HepG2 (cell line): ENCODE results near the gene CFAP210. TPM values are rescaled to one million over a fixed set of nuclear protein-coding genes. Genes with fewer than 3 reads are reported as not detected.

Experiments
- ARID5B ChIP-seq: IDR thresholded peaks from 2 replicates; pipeline ENCODE4 v1.4.0; 2020; ENCODE audit warnings: mild to moderate bottlenecking, missing genetic modification reagents
- DZIP1 ChIP-seq: sonication (generic); formaldehyde crosslinking; IDR thresholded peaks from 2 replicates; pipeline ENCODE4 v1.5.0; 2020; ENCODE audit warnings: mild to moderate bottlenecking, missing genetic modification reagents
- FOXK2 ChIP-seq: fragments of 450-650 bp; IDR thresholded peaks from 2 replicates; pipeline ENCODE4 v1.6.1; 2016
- GPN1 ChIP-seq: sonication (generic); formaldehyde crosslinking; IDR thresholded peaks from 2 replicates; pipeline ENCODE4 v1.5.1; 2020; ENCODE audit warnings: missing genetic modification reagents, borderline replicate concordance
- HBP1 ChIP-seq: IDR thresholded peaks from 2 replicates; pipeline ENCODE4 v1.6.1; 2016; ENCODE audit warnings: low read depth, control low read depth
- HDAC6 ChIP-seq: fragments of 200-600 bp; sonication (generic); IDR thresholded peaks from 2 replicates; pipeline ENCODE4 v1.7.0; 2017; ENCODE audit warnings: mild to moderate bottlenecking, antibody characterized with exemption, low read length, low read depth
- NR2F1 ChIP-seq, 2 experiments: fragments of 450-650 bp in 1 of 2; formaldehyde crosslinking in 1 of 2; IDR thresholded peaks; 2 replicates each; pipeline versions ENCODE4 v1.5.0 to v1.6.1; 2016 to 2020; ENCODE audit warnings: mild to moderate bottlenecking in 1 of 2, missing compliant biosample characterization in 1 of 2, missing genetic modification reagents in 1 of 2, moderate library complexity in 1 of 2
- PHF21A ChIP-seq: sonication (generic); formaldehyde crosslinking; IDR thresholded peaks from 2 replicates; pipeline ENCODE4 v1.5.0; 2020; ENCODE audit warnings: mild to moderate bottlenecking, missing genetic modification reagents
- TFDP2 ChIP-seq: sonication (generic); formaldehyde crosslinking; IDR thresholded peaks from 2 replicates; pipeline ENCODE4 v1.4.0; 2020; ENCODE audit warnings: missing genetic modification reagents
- ZBTB2 ChIP-seq: sonication (generic); formaldehyde crosslinking; IDR thresholded peaks from 2 replicates; pipeline ENCODE4 v1.8.0; 2022; ENCODE audit warnings: low read depth, missing genetic modification reagents
- ZBTB7B ChIP-seq: sonication (generic); formaldehyde crosslinking; IDR thresholded peaks from 2 replicates; pipeline ENCODE4 v1.4.0; 2020; ENCODE audit warnings: missing genetic modification reagents
- ZFP90 ChIP-seq: sonication (generic); formaldehyde crosslinking; IDR thresholded peaks from 2 replicates; pipeline ENCODE4 v1.8.0; 2022; ENCODE audit warnings: missing genetic modification reagents, mild to moderate bottlenecking, inconsistent platforms, borderline replicate concordance
- ZNF230 ChIP-seq: sonication (generic); formaldehyde crosslinking; IDR thresholded peaks from 2 replicates; pipeline ENCODE4 v1.4.0; 2020; ENCODE audit warnings: mild to moderate bottlenecking, missing genetic modification reagents
- ZNF616 ChIP-seq: sonication (generic); formaldehyde crosslinking; IDR thresholded peaks from 2 replicates; pipeline ENCODE4 v1.5.0; 2020; ENCODE audit warnings: low read depth, mild to moderate bottlenecking, missing genetic modification reagents
- ZNF660 ChIP-seq: sonication (generic); formaldehyde crosslinking; IDR thresholded peaks from 2 replicates; pipeline ENCODE4 v1.5.1; 2020; ENCODE audit warnings: mild to moderate bottlenecking, low read depth, missing genetic modification reagents, borderline replicate concordance
- ZNF746 ChIP-seq: sonication (generic); formaldehyde crosslinking; IDR thresholded peaks from 2 replicates; pipeline ENCODE4 v1.8.0; 2022; ENCODE audit warnings: mild to moderate bottlenecking, missing genetic modification reagents
- polyA plus RNA-seq, 8 experiments: library from polyadenylated mRNA; depleted of rRNA in 3 of 8; stranded (reverse) in 7 of 8; unstranded in 1 of 8; fragments of >200 nt; fragmentation: Illumina TruSeq in 4 of 8; extraction: Trizol in 4 of 8; gene quantifications; 2 replicates each; pipeline versions ENCODE4 v1.2.1 to v1.2.3, GENCODE V29; 2011 to 2016; ENCODE audit warnings: low read depth in 4 of 8, missing spikeins in 1 of 8, mixed read lengths in 1 of 8; ENCODE audit not compliant: insufficient read depth in 1 of 8
- total RNA-seq, 5 experiments: library from RNA; depleted of rRNA; stranded (reverse); fragments of >200 nt; fragmentation: Illumina TruSeq; extraction: Trizol; gene quantifications; 2 replicates each; pipeline ENCODE4 v1.2.3, GENCODE V29; 2016; ENCODE audit warnings: low read depth in 1 of 5

The CFAP210 gene
- total and polyA plus RNA-seq, 2 of the 13 experiments (the other 11 are each of a cell fraction or from before 2014, with no cell fraction given) = 0.18 TPM; not detected in 1

GRCh38 chr2:169683425-169684134, 10.6 kb downstream of the CFAP210 start (continued):
- TF ChIP-seq ARID5B (CRISPR knock-in tag) = peak; percentile 88
- no peak for TF ChIP-seq ZNF746 (CRISPR knock-in tag)
- no peak for TF ChIP-seq GPN1 (CRISPR knock-in tag)
- TF ChIP-seq ZBTB7B (CRISPR knock-in tag) = peak; percentile 49
- TF ChIP-seq HDAC6 = no peak
- 0 out of 2 replicates have a peak, but pooled peaks have one; percentile 27 for TF ChIP-seq ZFP90 (CRISPR knock-in tag)
- TF ChIP-seq FOXK2 = no peak
- TF ChIP-seq ZNF660 (CRISPR knock-in tag) = no peak
- no peak for TF ChIP-seq ZNF230
- peak; percentile 94 for TF ChIP-seq PHF21A (CRISPR knock-in tag)
- TF ChIP-seq ZNF616 = no peak
- no peak for TF ChIP-seq DZIP1 (CRISPR knock-in tag)
- peak in 1 of 2 experiments; percentile 28; a peak in 1 of 4 replicates for TF ChIP-seq NR2F1 (CRISPR knock-in tag; IDR thresholded peaks at IDR 0.05)
- TF ChIP-seq HBP1 (CRISPR knock-in tag) = no peak; the same call in 1 of the 2 replicates
- TF ChIP-seq ZBTB2 (CRISPR knock-in tag) = no peak
- 0 out of 2 replicates have a peak, but pooled peaks have one; percentile 13 for TF ChIP-seq TFDP2 (CRISPR knock-in tag)
